ENCODE data around the gene MS4A10. TPM values are rescaled to one million over a fixed set of nuclear protein-coding genes. Genes with fewer than 3 reads are reported as not detected.
A peak's percentile ranks its signal among the peaks of the same experiment; 100 is the strongest.

The MS4A10 gene
- total and polyA plus RNA-seq, 9 of the 15 experiments (the other 6 are each of a cell fraction or from before 2014, with no cell fraction given) = not detected

DNA sequence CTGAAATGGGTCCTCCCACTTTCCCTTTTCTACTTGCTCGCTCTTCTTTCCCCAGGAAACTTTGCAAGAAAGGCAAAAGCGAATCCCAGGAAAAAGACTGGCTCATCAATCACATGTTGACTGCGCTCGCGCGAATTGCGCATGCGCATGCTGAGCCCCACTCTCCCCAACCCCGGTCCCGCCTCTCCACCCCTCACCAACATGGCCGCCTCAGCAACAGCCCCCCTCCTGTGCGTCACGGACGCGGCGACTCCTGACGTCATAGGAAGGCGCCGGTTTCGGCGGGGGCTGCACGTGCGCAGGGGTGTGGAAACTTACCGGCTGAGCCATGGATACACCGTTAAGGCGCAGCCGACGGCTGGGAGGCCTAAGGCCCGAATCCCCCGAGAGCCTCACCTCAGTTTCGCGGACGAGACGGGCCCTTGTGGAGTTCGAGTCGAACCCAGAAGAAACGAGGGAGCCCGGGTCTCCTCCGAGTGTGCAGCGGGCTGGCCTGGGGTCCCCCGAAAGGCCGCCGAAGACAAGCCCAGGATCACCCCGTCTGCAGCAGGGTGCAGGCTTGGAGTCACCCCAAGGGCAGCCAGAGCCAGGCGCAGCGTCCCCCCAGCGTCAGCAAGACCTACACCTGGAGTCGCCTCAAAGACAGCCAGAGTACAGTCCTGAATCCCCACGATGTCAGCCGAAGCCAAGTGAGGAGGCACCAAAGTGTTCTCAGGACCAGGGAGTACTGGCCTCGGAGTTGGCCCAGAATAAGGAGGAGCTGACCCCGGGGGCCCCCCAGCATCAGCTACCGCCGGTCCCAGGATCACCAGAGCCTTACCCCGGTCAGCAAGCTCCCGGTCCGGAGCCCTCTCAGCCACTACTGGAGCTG, 56.9 kb downstream of the MS4A10 start, which contains the start of gene CCDC86 (continued):
- TF ChIP-seq, protein P1, sequence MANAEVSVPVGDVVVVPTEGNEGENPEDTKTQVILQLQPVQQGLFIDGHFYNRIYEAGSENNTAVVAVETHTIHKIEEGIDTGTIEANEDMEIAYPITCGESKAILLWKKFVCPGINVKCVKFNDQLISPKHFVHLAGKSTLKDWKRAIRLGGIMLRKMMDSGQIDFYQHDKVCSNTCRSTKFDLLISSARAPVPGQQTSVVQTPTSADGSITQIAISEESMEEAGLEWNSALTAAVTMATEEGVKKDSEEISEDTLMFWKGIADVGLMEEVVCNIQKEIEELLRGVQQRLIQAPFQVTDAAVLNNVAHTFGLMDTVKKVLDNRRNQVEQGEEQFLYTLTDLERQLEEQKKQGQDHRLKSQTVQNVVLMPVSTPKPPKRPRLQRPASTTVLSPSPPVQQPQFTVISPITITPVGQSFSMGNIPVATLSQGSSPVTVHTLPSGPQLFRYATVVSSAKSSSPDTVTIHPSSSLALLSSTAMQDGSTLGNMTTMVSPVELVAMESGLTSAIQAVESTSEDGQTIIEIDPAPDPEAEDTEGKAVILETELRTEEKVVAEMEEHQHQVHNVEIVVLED (CRISPR knock-in tag; IDR thresholded peaks at IDR 0.05) = peak; percentile 83
- TF ChIP-seq SP2 (IDR thresholded peaks at IDR 0.05; ENCODE audit: extremely low read depth, low read depth, low read length, poor library complexity, severe bottlenecking) (no peak), NELFE (IDR thresholded peaks at IDR 0.05; ENCODE audit: insufficient read depth, insufficient read length) (no peak), RBBP5 (IDR thresholded peaks at IDR 0.05; ENCODE audit: borderline replicate concordance, insufficient read depth, low read length, poor library complexity, severe bottlenecking) (peak; percentile 98), GTF2A2 (tag; IDR thresholded peaks at IDR 0.05) (no peak), KAT7 (CRISPR knock-in tag; IDR thresholded peaks at IDR 0.05; ENCODE audit: borderline replicate concordance) (peak; percentile 61; the same call in 1 of the 2 replicates), CAMTA2 (CRISPR knock-in tag; conservative IDR thresholded peaks at IDR 0.05) (no peak), POLR2B (IDR thresholded peaks at IDR 0.05; ENCODE audit: low read depth, partially characterized antibody) (peak; percentile 58), RHOXF2B (CRISPR knock-in tag; conservative IDR thresholded peaks at IDR 0.05) (no peak), ZNF77 (CRISPR knock-in tag; IDR thresholded peaks at IDR 0.05) (no peak), ZC3H8 (IDR thresholded peaks at IDR 0.05) (no peak), MYNN (IDR thresholded peaks at IDR 0.05) (0 out of 2 replicates have a peak, but pooled peaks have one; percentile 19), MYNN (CRISPR knock-in tag; IDR thresholded peaks at IDR 0.05) (no peak), RAD51 (IDR thresholded peaks at IDR 0.05; ENCODE audit: borderline replicate concordance, low read depth) (peak; percentile 33; the same call in 1 of the 2 replicates), NCOA4 (IDR thresholded peaks at IDR 0.05; ENCODE audit: partially characterized antibody) (no peak), TAF9B (IDR thresholded peaks at IDR 0.05; ENCODE audit: partially characterized antibody) (no peak), MXI1 (IDR thresholded peaks at IDR 0.05; ENCODE audit: low read depth, low read length) (peak; percentile 100), CBFA2T3 (IDR thresholded peaks at IDR 0.05) (no peak), BACH1 (tag; IDR thresholded peaks at IDR 0.05) (no peak), E2F3 (CRISPR knock-in tag; IDR thresholded peaks at IDR 0.05) (peak; percentile 51; the same call in 1 of the 2 replicates), TARDBP (IDR thresholded peaks at IDR 0.05) (0 out of 2 replicates have a peak, but pooled peaks have one; percentile 31), ZNF165 (CRISPR knock-in tag; IDR thresholded peaks at IDR 0.05; ENCODE audit: borderline replicate concordance) (no peak), NBN (IDR thresholded peaks at IDR 0.05; ENCODE audit: low read depth) (peak; percentile 98), EGR1 (conservative IDR thresholded peaks at IDR 0.05) (peak; percentile 67), ZNF696 (CRISPR knock-in tag; conservative IDR thresholded peaks at IDR 0.05) (no peak), ZNF699 (CRISPR knock-in tag; IDR thresholded peaks at IDR 0.05; ENCODE audit: insufficient replicate concordance) (no peak)
- TF ChIP-seq, protein P2, sequence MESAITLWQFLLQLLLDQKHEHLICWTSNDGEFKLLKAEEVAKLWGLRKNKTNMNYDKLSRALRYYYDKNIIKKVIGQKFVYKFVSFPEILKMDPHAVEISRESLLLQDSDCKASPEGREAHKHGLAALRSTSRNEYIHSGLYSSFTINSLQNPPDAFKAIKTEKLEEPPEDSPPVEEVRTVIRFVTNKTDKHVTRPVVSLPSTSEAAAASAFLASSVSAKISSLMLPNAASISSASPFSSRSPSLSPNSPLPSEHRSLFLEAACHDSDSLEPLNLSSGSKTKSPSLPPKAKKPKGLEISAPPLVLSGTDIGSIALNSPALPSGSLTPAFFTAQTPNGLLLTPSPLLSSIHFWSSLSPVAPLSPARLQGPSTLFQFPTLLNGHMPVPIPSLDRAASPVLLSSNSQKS (CRISPR knock-in tag; IDR thresholded peaks at IDR 0.05) = no peak
